GM23248 (cell line): Measurements from ENCODE around the gene HNRNPUL2. TPM values are rescaled to one million over a fixed set of nuclear protein-coding genes. Genes with fewer than 3 reads are reported as not detected.
A peak's percentile ranks its signal among the peaks of the same experiment; 100 is the strongest.

Experiments
- DNase-seq: peaks from one replicate; pipeline ENCODE4 v3.0.0-alpha.2; 2015
- H2AFZ ChIP-seq: fragments of 200-600 bp; sonication (generic); 2 replicates; pipeline ENCODE4 v1.6.1; 2016; ENCODE audit warnings: antibody characterized with exemption
- H3F3A ChIP-seq: fragments of 200-600 bp; sonication (generic); 2 replicates; pipeline ENCODE4 v1.6.1; 2016; ENCODE audit warnings: mild to moderate bottlenecking, antibody characterized with exemption, mixed run types; ENCODE audit not compliant: insufficient read depth
- H3K27ac ChIP-seq: fragments of 200-600 bp; sonication (generic); 2 replicates; pipeline ENCODE4 v1.5.1; 2016; ENCODE audit warnings: mild to moderate bottlenecking
- H3K27me3 ChIP-seq: fragments of 200-600 bp; sonication (generic); replicated peaks from 2 replicates; pipeline ENCODE4 v1.6.1; 2016; ENCODE audit warnings: mild to moderate bottlenecking; ENCODE audit not compliant: insufficient read depth
- H3K36me3 ChIP-seq: fragments of 200-600 bp; sonication (generic); 2 replicates; pipeline ENCODE4 v1.6.1; 2016; ENCODE audit warnings: low read depth, mild to moderate bottlenecking
- H3K4me1 ChIP-seq: fragments of 200-600 bp; sonication (generic); 2 replicates; pipeline ENCODE4 v1.6.1; 2016; ENCODE audit warnings: mild to moderate bottlenecking; ENCODE audit not compliant: insufficient read depth
- H3K4me2 ChIP-seq: fragments of 200-600 bp; sonication (generic); one replicate; pipeline ENCODE4 v1.6.1; 2016; ENCODE audit warnings: mild to moderate bottlenecking; ENCODE audit not compliant: unreplicated experiment
- H3K4me3 ChIP-seq: fragments of 200-600 bp; sonication (generic); 2 replicates; pipeline ENCODE4 v1.5.1; 2016; ENCODE audit warnings: mild to moderate bottlenecking
- H3K79me2 ChIP-seq: fragments of 200-600 bp; sonication (generic); 2 replicates; pipeline ENCODE4 v1.6.1; 2016; ENCODE audit warnings: mild to moderate bottlenecking; ENCODE audit not compliant: insufficient read depth
- H3K9ac ChIP-seq: fragments of 200-600 bp; sonication (generic); 2 replicates; pipeline ENCODE4 v1.6.1; 2016; ENCODE audit warnings: mild to moderate bottlenecking
- H3K9me2 ChIP-seq: fragments of 200-600 bp; sonication (generic); 2 replicates; pipeline ENCODE4 v1.6.1; 2016; ENCODE audit warnings: mixed run types, mild to moderate bottlenecking, moderate library complexity; ENCODE audit not compliant: insufficient read depth
- H3K9me3 ChIP-seq: fragments of 200-600 bp; sonication (generic); one replicate; pipeline ENCODE4 v1.6.1; 2017; ENCODE audit warnings: low read depth
- H4K20me1 ChIP-seq: fragments of 200-600 bp; sonication (generic); 2 replicates; pipeline ENCODE4 v1.6.0; 2016; ENCODE audit not compliant: insufficient read depth
- EZH2 ChIP-seq: fragments of 200-600 bp; sonication (generic); IDR thresholded peaks from 2 replicates; pipeline ENCODE4 v1.6.1; 2018; ENCODE audit warnings: antibody characterized with exemption, mild to moderate bottlenecking; ENCODE audit not compliant: insufficient read depth, poor library complexity, severe bottlenecking
- EZH2phosphoT487 ChIP-seq: fragments of 200-600 bp; sonication (generic); IDR thresholded peaks from 2 replicates; pipeline ENCODE4 v1.6.1; 2018; ENCODE audit warnings: antibody characterized with exemption, moderate library complexity, mild to moderate bottlenecking, low read depth; ENCODE audit not compliant: insufficient read depth
- WGBS, 2 experiments: methylation state at CpG; one replicate each; pipeline ENCODE4 v1.1.6; 2015 to 2017; ENCODE audit warnings: low lambda C conversion rate in 2 of 2, low coverage in 1 of 2; ENCODE audit errors: missing lambda C conversion rate in 2 of 2; 5-methylcytosine and 5-hydroxymethylcytosine counted together
- in situ Hi-C: fragments of 300-500 bp; cut with MboI; formaldehyde crosslinking; loops from 2 replicates; pipeline ENCODE4 v1.15.0; 2020
- polyA plus RNA-seq: library from polyadenylated mRNA; unstranded; fragments of >200 nt; fragmentation: Nextera tagmentation; extraction: Ambion mirVana; gene quantifications from 2 replicates; pipeline ENCODE4 v1.2.1, GENCODE V29; 2016
- total RNA-seq: library from RNA; depleted of rRNA; stranded (reverse); fragments of >200 nt; shearing (Covaris generic); gene quantifications from 2 replicates; pipeline ENCODE4 v1.2.3, GENCODE V29; 2014

HNRNPUL2 gene
- total and polyA plus RNA-seq, 2 experiments from 2014 or later, result 3.1 to 5.0 TPM

DNA sequence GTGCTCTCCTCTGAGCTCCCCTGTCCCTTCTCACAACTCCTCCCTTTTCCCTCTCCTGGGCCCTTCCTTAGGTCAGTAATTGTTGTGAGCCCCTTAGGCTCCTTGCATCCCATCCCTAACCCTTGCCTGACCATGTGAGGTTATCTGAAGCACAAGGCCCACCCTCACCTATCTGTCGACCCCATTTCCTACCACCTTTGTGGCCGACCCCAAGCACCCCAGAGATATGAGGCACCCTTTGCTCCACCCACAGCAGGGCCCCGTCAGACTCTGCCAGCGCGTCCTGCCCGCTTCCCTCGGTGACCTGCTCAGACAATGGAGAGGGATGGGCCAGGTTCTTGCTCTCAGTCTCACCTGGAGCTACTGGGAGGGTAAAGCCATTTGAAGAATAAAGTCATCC lies 18.5 kb downstream of the HNRNPUL2 start:
- no peak for DNase-seq
- Histone ChIP-seq H3K27me3 (no peaks in the 10 kb centered on the region), H3K9ac (peak overlapping the region; percentile 90), H3K9me2 (no peaks in the 10 kb centered on the region), H3K79me2 (peaks cover 26% of the 10 kb centered on the region), H2AFZ (peak overlapping the region; percentile 85), H3K9me3 (no peaks in the 10 kb centered on the region), H3F3A (peaks cover 50% of the 10 kb centered on the region), H3K4me2 (peak overlapping the region; percentile 96), H3K4me1 (peaks cover 21% of the 10 kb centered on the region), H3K36me3 (peaks cover 27% of the 10 kb centered on the region; the same call in 1 of the 2 replicates), H4K20me1 (no peaks in the 10 kb centered on the region), H3K27ac (peak overlapping the region; percentile 94), H3K4me3 (peak overlapping the region; percentile 85)
- in situ Hi-C loops, result no loop called here
- 6 to 9% methylated on average over 7 of the region's 7 CpGs for WGBS, 2 experiments
- TF ChIP-seq EZH2phosphoT487, result no peak
- TF ChIP-seq EZH2, result no peak

DNA sequence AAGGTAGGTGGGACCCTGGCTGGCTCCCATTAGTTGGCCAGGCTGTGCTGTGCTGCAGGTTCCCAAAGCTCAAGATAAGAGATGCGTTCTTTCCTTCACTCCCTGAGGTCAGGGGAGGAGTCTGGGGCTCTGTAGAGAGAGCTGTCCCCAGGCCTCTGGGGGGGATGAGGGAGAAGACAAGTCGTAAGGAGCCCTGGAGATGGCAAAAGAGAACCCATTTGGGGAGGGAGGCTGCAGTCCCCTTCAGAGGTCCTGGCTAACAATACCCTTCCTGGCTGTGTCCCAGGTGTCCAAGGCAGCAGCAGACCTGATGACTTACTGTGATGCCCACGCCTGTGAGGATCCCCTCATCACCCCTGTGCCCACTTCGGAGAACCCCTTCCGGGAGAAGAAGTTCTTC lies 18.9 kb downstream of the HNRNPUL2 start:
- Histone ChIP-seq H3K9me3 (no peaks in the 10 kb centered on the region), H3K9ac (peak overlapping the region; percentile 90), H3K27me3 (no peaks in the 10 kb centered on the region), H3K4me1 (peaks cover 21% of the 10 kb centered on the region), H3F3A (peaks cover 47% of the 10 kb centered on the region), H3K36me3 (peaks cover 23% of the 10 kb centered on the region; the same call in 1 of the 2 replicates), H3K9me2 (no peaks in the 10 kb centered on the region), H3K4me3 (peak overlapping the region; percentile 85), H4K20me1 (no peaks in the 10 kb centered on the region), H3K79me2 (peaks cover 26% of the 10 kb centered on the region), H3K4me2 (peak overlapping the region; percentile 96), H3K27ac (no peak overlapping the region), H2AFZ (no peak overlapping the region)
- no peak for TF ChIP-seq EZH2
- no peak for TF ChIP-seq EZH2phosphoT487
- WGBS, 2 experiments, result 70 to 73% methylated on average over 5 of the region's 5 CpGs
- no peak for DNase-seq
- in situ Hi-C loops, result no loop called here

DNA sequence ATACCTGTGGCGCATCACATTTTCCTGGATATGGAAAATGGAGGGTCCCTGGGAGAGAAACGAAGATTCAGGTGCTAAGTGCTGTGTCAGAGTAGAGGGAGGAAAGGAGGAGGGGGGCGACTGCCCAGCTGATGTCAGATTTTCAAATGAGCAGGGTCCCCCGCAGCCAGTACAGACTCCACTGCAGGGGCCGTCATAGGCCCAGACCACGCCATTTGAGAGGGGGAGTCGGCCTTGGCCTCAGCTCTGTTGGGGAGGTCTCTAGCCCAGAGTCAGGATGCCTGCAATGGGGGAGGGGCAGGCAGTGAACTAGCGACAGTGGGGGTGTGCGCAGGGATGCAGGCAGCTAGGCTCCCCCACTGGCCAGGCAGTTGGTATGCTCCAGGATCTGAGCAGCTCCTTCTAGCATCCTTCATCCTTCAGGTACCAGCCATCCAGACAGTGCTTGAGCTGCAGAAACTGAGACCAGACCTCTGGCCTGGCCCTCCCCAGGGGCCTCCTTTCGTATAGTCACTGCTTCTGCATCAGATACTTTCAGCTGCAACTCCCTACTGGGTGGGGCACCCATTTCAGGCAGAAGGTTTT lies 19.9 kb downstream of the HNRNPUL2 start, which contains the start of the genes BSCL2 and GNG3:
Gene BSCL2 (minus strand): TSS at position 148 of the 585 bp plus-strand sequence. CDS start 229 bp downstream, outside the sequence.
Gene GNG3 (plus strand): TSS at position 400 of the 585 bp plus-strand sequence. CDS start 620 bp downstream, outside the sequence.
- TF ChIP-seq EZH2phosphoT487, result no peak
- TF ChIP-seq EZH2, result no peak
- in situ Hi-C loops, result no loop called here
- Histone ChIP-seq H3K4me3 (peak within 1 kb of the TSS; percentile 74), H3K27me3 (no peaks in the 10 kb centered on the region), H3K9me2 (no peaks in the 10 kb centered on the region), H3F3A (peaks cover 37% of the 10 kb centered on the region), H3K9ac (peak within 1 kb of the TSS; percentile 90), H3K36me3 (peaks cover 15% of the 10 kb centered on the region; the same call in 1 of the 2 replicates), H4K20me1 (no peaks in the 10 kb centered on the region), H3K79me2 (peaks cover 28% of the 10 kb centered on the region; the same call in 1 of the 2 replicates), H3K4me1 (peaks cover 21% of the 10 kb centered on the region), H2AFZ (peak within 1 kb of the TSS; percentile 77; the same call in 1 of the 2 replicates), H3K27ac (peak within 1 kb of the TSS; percentile 44), H3K9me3 (no peaks in the 10 kb centered on the region), H3K4me2 (peak within 1 kb of the TSS; percentile 96)
- 83 to 84% methylated on average over 8 to 10 of the region's 10 CpGs for WGBS, 2 experiments
- DNase-seq, result no peak

DNA sequence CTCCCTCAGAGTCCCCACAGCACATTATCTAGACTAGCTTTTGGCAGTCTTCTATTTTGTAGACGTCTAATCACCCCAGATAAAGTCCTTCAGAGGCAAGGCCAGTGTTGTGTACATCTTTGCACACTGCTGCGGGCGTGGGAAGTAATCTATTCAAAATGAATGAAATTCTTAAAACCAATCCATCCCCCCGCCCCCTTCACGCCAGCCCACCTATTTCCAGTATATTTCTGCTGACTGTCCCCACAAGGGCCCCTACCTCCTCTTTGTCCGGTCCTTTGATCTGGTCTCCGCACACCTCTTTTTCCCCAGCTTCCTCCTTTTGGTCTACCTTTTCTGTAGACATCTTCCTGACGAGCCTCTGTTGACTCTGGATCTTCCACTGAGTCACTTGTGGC lies 20.4 kb downstream of the HNRNPUL2 start:
- in situ Hi-C loops, result no loop called here
- Histone ChIP-seq H3K79me2 (peaks cover 28% of the 10 kb centered on the region; the same call in 1 of the 2 replicates), H2AFZ (peak overlapping the region; percentile 77; the same call in 1 of the 2 replicates), H3K4me1 (peaks cover 21% of the 10 kb centered on the region), H3K36me3 (peaks cover 12% of the 10 kb centered on the region; the same call in 1 of the 2 replicates), H3K4me3 (peak overlapping the region; percentile 74; the same call in 1 of the 2 replicates), H3K9me3 (no peaks in the 10 kb centered on the region), H3K4me2 (no peak overlapping the region), H3K27me3 (no peaks in the 10 kb centered on the region), H3F3A (peaks cover 34% of the 10 kb centered on the region), H3K9me2 (no peaks in the 10 kb centered on the region), H4K20me1 (no peaks in the 10 kb centered on the region), H3K9ac (peak overlapping the region; percentile 45), H3K27ac (peak overlapping the region; percentile 44)
- no peak for DNase-seq
- 87 to 89% methylated on average over 8 of the region's 8 CpGs for WGBS, 2 experiments
- TF ChIP-seq EZH2 (no peak), EZH2phosphoT487 (no peak)
